ENCODE data around the gene TTLL11.
"Not testable (repeated sequence)": the region's sequence is repeated elsewhere in the genome, so short reads cannot be mapped to it uniquely, and the experiment has no call there.

TTLL11 gene

GRCh38 chr9:121800376-121800775, 292.7 kb downstream of the TTLL11 start:
- no peak for DNase-seq

- DNase-seq: no peak
These were observed 294.2 kb downstream of the TTLL11 start for GRCh38 chr9:121798941-121799340.

- no peak for DNase-seq
These were observed 296.0 kb downstream of the TTLL11 start for GRCh38 chr9:121797081-121797480.

GRCh38 chr9:121794334-121794733, 298.8 kb downstream of the TTLL11 start:
- not testable (repeated sequence) for DNase-seq

- DNase-seq: not testable (repeated sequence)
These were observed 300.6 kb downstream of the TTLL11 start for GRCh38 chr9:121792476-121792875.

GRCh38 chr9:121790841-121791240, 302.3 kb downstream of the TTLL11 start:
- DNase-seq: no peak

- DNase-seq: no peak
These were observed 304.3 kb downstream of the TTLL11 start for GRCh38 chr9:121788686-121789366.

- DNase-seq: no peak
These were observed 306.1 kb downstream of the TTLL11 start for GRCh38 chr9:121786998-121787422.

GRCh38 chr9:121786543-121786948, 306.6 kb downstream of the TTLL11 start:
- DNase-seq: no peak

GRCh38 chr9:121785673-121786542, 307.2 kb downstream of the TTLL11 start:
- DNase-seq: no peak

- no peak for DNase-seq
These were observed 308.2 kb downstream of the TTLL11 start for GRCh38 chr9:121784731-121785411.

- DNase-seq: peak; percentile 11
These were observed 309.3 kb downstream of the TTLL11 start for GRCh38 chr9:121783521-121784507.

GRCh38 chr9:121783111-121783510, 310.0 kb downstream of the TTLL11 start:
- no peak for DNase-seq

- DNase-seq: no peak
These were observed 310.5 kb downstream of the TTLL11 start for GRCh38 chr9:121782514-121783110.

GRCh38 chr9:121781701-121782464, 311.2 kb downstream of the TTLL11 start:
- no peak for DNase-seq

GRCh38 chr9:121781145-121781548, 312.0 kb downstream of the TTLL11 start:
- no peak for DNase-seq

GRCh38 chr9:121780177-121781040, 312.7 kb downstream of the TTLL11 start:
- DNase-seq: no peak

GRCh38 chr9:121779381-121780117, 313.6 kb downstream of the TTLL11 start:
- DNase-seq: no peak

Data from CD4-positive, alpha-beta T cell treated with Interleukin-6 for 4 hours (primary cell).